ENCODE results near the gene HCN1. TPM values are rescaled to one million over a fixed set of nuclear protein-coding genes. Genes with fewer than 3 reads are reported as not detected.

HCN1 gene
- total RNA-seq, 1 experiment from 2014 or later, result not detected

DNA sequence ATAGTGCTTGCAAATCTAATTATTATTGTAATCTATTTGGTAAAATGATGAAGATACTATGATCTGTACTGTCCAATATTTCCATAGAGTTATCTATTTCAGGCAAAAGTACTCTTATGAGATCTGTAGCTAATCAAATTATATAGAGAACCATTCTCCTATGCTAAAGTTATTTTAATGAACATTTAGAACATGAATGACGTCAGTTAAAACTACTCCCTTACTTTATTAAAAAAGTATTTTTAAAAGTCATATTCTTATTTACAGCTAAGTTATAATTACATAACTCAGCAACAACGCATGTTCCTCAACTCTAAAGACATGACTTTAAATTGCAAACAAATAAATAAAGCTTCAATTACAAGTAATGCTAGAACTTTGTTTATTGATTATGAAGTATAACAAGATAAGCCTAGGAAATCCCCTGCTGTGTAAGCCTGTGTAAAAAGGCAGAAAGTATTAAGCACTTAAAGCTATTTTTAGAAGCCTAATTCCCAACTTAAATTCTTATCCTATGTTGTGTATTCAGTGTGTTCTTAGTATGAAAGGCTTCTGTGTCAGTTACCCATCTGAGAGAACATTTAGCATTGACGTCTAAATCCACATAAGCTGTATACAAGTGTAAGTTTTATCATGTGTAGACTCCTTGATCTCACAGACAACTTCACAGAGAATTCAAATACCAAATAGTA lies 285.7 kb downstream of the HCN1 start:
- Histone ChIP-seq H3K4me3 (ENCODE audit: low read length) (no peak overlapping the region), H3K4me2 (ENCODE audit: low read depth, low read length, poor library complexity, severe bottlenecking) (no peak overlapping the region), H3K27me3 (ENCODE audit: low read length) (no peaks in the 10 kb centered on the region), H3K4me1 (ENCODE audit: low read length) (no peaks in the 10 kb centered on the region), H3K9me2 (replicated peaks; ENCODE audit: insufficient read depth, low read length) (no peaks in the 10 kb centered on the region), H4K20me1 (ENCODE audit: insufficient read depth, low read depth, low read length) (no peaks in the 10 kb centered on the region), H3K9ac (ENCODE audit: low read length) (no peak overlapping the region), H3K9me3 (ENCODE audit: low read length) (peaks cover 13% of the 10 kb centered on the region), H3K36me3 (ENCODE audit: insufficient read depth, low read length) (no peaks in the 10 kb centered on the region), H3K79me2 (ENCODE audit: low read length) (no peaks in the 10 kb centered on the region), H3K27ac (ENCODE audit: low read length) (no peak overlapping the region), H2AFZ (ENCODE audit: low read length) (no peak overlapping the region)
- DNase-seq, result no peak

DNA sequence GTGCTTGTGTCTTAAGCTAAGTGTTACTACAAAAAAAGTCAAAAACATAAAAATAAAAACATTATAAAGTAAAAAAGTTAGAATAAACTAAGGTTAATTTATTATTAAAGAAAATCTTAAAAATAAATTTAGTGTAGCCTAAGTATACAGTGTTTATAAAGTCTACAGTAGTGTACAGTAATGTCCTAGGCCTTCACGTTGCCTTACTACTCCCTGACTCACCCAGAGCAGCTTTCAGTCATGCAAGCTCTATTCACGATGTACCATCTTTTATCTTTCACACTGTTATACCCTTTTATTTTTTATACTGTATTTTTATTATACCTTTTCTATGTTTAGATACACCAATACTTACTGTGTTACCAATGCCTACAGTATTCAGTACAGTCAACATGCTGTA lies 288.1 kb downstream of the HCN1 start:
- H3K4me3 ChIP-seq (ENCODE audit: low read length), result no peak overlapping the region
- no peak overlapping the region for H3K4me2 ChIP-seq (ENCODE audit: low read depth, low read length, poor library complexity, severe bottlenecking)
- no peak overlapping the region for H3K9ac ChIP-seq (ENCODE audit: low read length)
- no peaks in the 10 kb centered on the region for H3K27me3 ChIP-seq (ENCODE audit: low read length)
- peaks cover 6% of the 10 kb centered on the region for H3K9me3 ChIP-seq (ENCODE audit: low read length)
- DNase-seq, result no peak
- H3K36me3 ChIP-seq (ENCODE audit: insufficient read depth, low read length), result no peaks in the 10 kb centered on the region
- H4K20me1 ChIP-seq (ENCODE audit: insufficient read depth, low read depth, low read length), result no peaks in the 10 kb centered on the region
- no peak overlapping the region for H2AFZ ChIP-seq (ENCODE audit: low read length)
- H3K4me1 ChIP-seq (ENCODE audit: low read length), result no peaks in the 10 kb centered on the region
- H3K9me2 ChIP-seq (replicated peaks; ENCODE audit: insufficient read depth, low read length), result no peaks in the 10 kb centered on the region
- no peak overlapping the region for H3K27ac ChIP-seq (ENCODE audit: low read length)
- H3K79me2 ChIP-seq (ENCODE audit: low read length), result no peaks in the 10 kb centered on the region

DNA sequence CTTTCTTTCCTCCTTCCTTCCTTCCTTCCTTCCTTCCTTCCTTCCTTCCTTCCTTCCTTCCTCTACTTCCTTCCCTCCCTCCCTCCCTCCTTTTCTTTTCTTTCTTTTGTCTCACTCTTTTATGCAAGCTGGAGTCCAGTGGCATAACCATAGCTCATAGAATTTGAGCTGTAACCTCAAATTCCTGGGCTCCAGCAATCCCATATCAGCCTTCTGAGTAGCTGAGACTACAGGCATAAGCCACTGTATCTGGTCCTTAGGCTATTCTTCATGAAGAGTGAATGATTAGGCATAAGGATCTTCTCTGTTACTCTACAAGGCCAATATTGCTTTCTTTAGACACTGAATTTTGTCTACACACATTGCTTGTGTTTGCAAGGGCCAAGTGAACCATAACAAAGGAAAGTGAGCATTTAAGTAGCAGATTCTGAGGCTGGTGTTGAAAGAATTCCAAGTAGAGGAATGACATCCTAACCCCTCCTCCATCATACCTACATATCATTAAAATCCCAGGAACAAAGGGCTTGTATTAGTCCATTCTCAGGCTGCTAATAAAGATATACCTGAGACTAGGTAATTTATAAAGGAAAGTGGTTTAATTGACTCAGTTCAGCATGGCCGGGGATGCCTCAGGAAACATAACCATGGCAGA lies 293.2 kb downstream of the HCN1 start:
- H3K27ac ChIP-seq (ENCODE audit: low read length), result no peak overlapping the region
- H3K79me2 ChIP-seq (ENCODE audit: low read length), result no peaks in the 10 kb centered on the region
- peaks cover 8% of the 10 kb centered on the region for H3K9me3 ChIP-seq (ENCODE audit: low read length)
- H3K9ac ChIP-seq (ENCODE audit: low read length), result no peak overlapping the region
- H3K27me3 ChIP-seq (ENCODE audit: low read length), result no peaks in the 10 kb centered on the region
- no peaks in the 10 kb centered on the region for H3K4me1 ChIP-seq (ENCODE audit: low read length)
- H2AFZ ChIP-seq (ENCODE audit: low read length), result no peak overlapping the region
- H3K4me3 ChIP-seq (ENCODE audit: low read length), result no peak overlapping the region
- no peak for DNase-seq
- H3K36me3 ChIP-seq (ENCODE audit: insufficient read depth, low read length), result no peaks in the 10 kb centered on the region
- H3K4me2 ChIP-seq (ENCODE audit: low read depth, low read length, poor library complexity, severe bottlenecking), result no peak overlapping the region
- H4K20me1 ChIP-seq (ENCODE audit: insufficient read depth, low read depth, low read length), result no peaks in the 10 kb centered on the region
- no peaks in the 10 kb centered on the region for H3K9me2 ChIP-seq (replicated peaks; ENCODE audit: insufficient read depth, low read length)

DNA sequence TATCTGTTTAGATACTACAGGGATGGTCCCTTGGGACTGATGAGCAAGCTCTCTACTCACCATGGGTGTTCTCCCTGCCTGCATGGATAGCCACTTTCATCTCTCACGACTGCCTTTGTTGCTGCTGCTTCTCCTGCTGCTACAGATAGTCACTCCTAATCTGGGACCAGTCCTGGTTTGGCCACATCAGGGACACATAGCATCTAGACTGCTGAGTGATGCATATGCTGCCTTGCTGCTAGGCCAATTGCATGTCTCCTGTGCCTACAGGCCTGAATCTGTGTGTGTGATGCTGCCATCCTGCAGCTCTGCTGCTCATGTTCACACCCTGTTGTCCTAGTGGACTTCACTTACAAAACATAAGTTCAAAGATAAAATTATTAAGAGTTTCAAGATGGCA lies 297.1 kb downstream of the HCN1 start:
- Histone ChIP-seq H3K9ac (ENCODE audit: low read length) (no peak overlapping the region), H4K20me1 (ENCODE audit: insufficient read depth, low read depth, low read length) (no peaks in the 10 kb centered on the region), H3K4me1 (ENCODE audit: low read length) (no peaks in the 10 kb centered on the region), H3K36me3 (ENCODE audit: insufficient read depth, low read length) (no peaks in the 10 kb centered on the region), H3K79me2 (ENCODE audit: low read length) (no peaks in the 10 kb centered on the region), H3K4me3 (ENCODE audit: low read length) (no peak overlapping the region), H2AFZ (ENCODE audit: low read length) (no peak overlapping the region), H3K9me3 (ENCODE audit: low read length) (peaks cover 12% of the 10 kb centered on the region), H3K27ac (ENCODE audit: low read length) (no peak overlapping the region), H3K9me2 (replicated peaks; ENCODE audit: insufficient read depth, low read length) (no peaks in the 10 kb centered on the region), H3K27me3 (ENCODE audit: low read length) (no peaks in the 10 kb centered on the region), H3K4me2 (ENCODE audit: low read depth, low read length, poor library complexity, severe bottlenecking) (no peak overlapping the region)
- no peak for DNase-seq

DNA sequence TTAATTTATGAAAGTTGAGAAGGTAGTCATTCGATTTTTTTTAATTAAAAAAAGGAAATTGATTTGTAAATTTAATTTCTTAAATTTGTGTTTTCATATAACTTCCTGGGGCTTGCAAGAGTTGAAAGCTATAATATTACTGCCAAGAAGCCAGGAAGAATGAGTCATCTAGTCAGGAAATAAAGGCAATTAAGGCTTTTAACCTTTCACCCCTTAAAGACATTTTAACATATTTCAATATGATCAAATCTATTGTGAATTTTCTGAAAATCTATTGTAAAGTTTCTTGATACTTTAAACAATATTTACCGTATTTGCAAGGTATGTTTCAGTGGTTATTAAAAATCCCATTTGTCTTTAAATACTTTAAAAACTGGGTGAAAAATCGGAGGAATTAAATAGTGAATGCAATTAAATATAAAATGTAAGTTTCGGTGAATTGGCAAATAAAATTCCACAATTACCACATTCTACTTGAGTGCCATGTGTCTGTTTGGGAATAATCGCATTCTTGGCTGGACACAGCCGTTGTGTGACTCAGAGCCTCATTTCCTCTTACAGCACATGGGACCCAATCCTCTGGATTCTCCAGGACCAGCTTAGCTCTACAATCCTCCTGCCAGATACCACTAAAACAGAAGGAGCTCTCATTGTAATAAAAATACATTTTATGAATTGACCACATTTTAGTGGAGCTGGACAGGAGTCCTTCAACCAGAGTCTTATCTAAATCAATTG lies 310.7 kb downstream of the HCN1 start:
- H2AFZ ChIP-seq (ENCODE audit: low read length), result no peak overlapping the region
- H3K4me3 ChIP-seq (ENCODE audit: low read length), result no peak overlapping the region
- H3K27me3 ChIP-seq (ENCODE audit: low read length), result no peaks in the 10 kb centered on the region
- no peak for DNase-seq
- H3K9ac ChIP-seq (ENCODE audit: low read length), result no peak overlapping the region
- no peaks in the 10 kb centered on the region for H4K20me1 ChIP-seq (ENCODE audit: insufficient read depth, low read depth, low read length)
- no peak overlapping the region for H3K4me2 ChIP-seq (ENCODE audit: low read depth, low read length, poor library complexity, severe bottlenecking)
- H3K9me2 ChIP-seq (replicated peaks; ENCODE audit: insufficient read depth, low read length), result no peaks in the 10 kb centered on the region
- peaks cover 31% of the 10 kb centered on the region for H3K9me3 ChIP-seq (ENCODE audit: low read length)
- no peaks in the 10 kb centered on the region for H3K36me3 ChIP-seq (ENCODE audit: insufficient read depth, low read length)
- no peak overlapping the region for H3K27ac ChIP-seq (ENCODE audit: low read length)
- H3K4me1 ChIP-seq (ENCODE audit: low read length), result no peaks in the 10 kb centered on the region
- no peaks in the 10 kb centered on the region for H3K79me2 ChIP-seq (ENCODE audit: low read length)

DNA sequence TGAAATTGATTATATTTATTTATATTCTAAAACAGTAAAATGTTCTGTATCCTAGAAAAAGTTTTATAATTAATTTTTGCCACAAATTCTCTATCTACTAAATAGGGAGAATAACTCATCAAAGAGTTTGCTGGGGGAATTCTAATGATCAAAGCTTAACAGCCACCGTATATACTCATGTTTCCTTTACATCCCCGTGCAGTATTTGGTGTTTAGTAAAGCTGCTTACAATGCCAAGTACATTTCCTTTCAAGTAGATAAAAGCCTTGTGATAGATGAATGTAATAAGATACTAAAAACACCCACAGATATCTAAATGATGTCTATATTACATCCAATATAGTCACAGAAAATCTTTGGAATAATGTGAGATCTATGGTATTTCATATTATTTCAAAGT lies 312.2 kb downstream of the HCN1 start:
- Histone ChIP-seq H3K9me2 (replicated peaks; ENCODE audit: insufficient read depth, low read length) (no peaks in the 10 kb centered on the region), H2AFZ (ENCODE audit: low read length) (no peak overlapping the region), H3K4me3 (ENCODE audit: low read length) (no peak overlapping the region), H3K9me3 (ENCODE audit: low read length) (peaks cover 28% of the 10 kb centered on the region), H4K20me1 (ENCODE audit: insufficient read depth, low read depth, low read length) (no peaks in the 10 kb centered on the region), H3K36me3 (ENCODE audit: insufficient read depth, low read length) (no peaks in the 10 kb centered on the region), H3K4me2 (ENCODE audit: low read depth, low read length, poor library complexity, severe bottlenecking) (no peak overlapping the region), H3K79me2 (ENCODE audit: low read length) (no peaks in the 10 kb centered on the region), H3K27ac (ENCODE audit: low read length) (no peak overlapping the region), H3K4me1 (ENCODE audit: low read length) (no peaks in the 10 kb centered on the region), H3K27me3 (ENCODE audit: low read length) (no peaks in the 10 kb centered on the region), H3K9ac (ENCODE audit: low read length) (no peak overlapping the region)
- DNase-seq, result no peak

DNA sequence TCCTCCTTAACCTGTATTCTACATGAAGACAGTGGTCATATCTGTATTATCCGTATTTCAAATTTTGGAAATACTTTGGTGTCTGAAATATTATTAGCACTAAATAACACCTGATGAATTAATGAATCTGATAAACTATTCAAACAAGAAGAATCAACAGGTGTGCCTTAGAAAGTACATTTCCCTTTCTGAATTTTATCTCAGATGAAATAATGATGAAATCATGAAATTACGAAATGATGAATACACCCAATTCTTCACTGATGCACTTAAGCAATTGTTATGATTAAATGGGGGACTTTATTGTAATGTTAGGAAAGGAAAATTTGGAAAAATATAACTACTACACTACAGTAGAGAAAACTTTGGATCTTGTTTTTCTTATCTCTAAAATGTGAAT lies 313.6 kb downstream of the HCN1 start:
- H3K9me2 ChIP-seq (replicated peaks; ENCODE audit: insufficient read depth, low read length), result no peaks in the 10 kb centered on the region
- H3K79me2 ChIP-seq (ENCODE audit: low read length), result no peaks in the 10 kb centered on the region

DNA sequence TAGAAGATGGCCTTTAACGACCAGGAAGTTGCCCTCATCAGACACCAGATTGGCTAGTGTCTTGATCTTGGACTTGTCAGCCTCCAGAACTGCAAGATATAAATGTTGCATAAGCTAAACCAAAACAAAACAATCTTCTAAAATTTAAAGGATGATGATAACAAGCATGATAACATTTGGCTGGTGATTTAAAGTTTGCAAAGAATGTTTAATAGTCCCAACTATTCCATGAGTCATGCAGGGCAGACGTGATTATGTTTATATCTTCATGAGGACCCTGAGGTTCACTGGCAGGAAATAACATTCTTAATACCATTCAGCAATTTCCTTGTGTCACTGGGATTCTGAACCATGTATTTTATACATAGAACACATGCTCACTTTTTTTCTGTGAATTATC lies 319.8 kb downstream of the HCN1 start:
- no peaks in the 10 kb centered on the region for H3K4me1 ChIP-seq (ENCODE audit: low read length)
- no peaks in the 10 kb centered on the region for H3K36me3 ChIP-seq (ENCODE audit: insufficient read depth, low read length)
- no peak overlapping the region for H2AFZ ChIP-seq (ENCODE audit: low read length)
- H3K79me2 ChIP-seq (ENCODE audit: low read length), result no peaks in the 10 kb centered on the region
- no peak overlapping the region for H3K27ac ChIP-seq (ENCODE audit: low read length)
- H3K4me3 ChIP-seq (ENCODE audit: low read length), result no peak overlapping the region
- no peak for DNase-seq
- no peaks in the 10 kb centered on the region for H3K9me2 ChIP-seq (replicated peaks; ENCODE audit: insufficient read depth, low read length)
- H4K20me1 ChIP-seq (ENCODE audit: insufficient read depth, low read depth, low read length), result no peaks in the 10 kb centered on the region
- no peaks in the 10 kb centered on the region for H3K27me3 ChIP-seq (ENCODE audit: low read length)
- no peak overlapping the region for H3K4me2 ChIP-seq (ENCODE audit: low read depth, low read length, poor library complexity, severe bottlenecking)
- peaks cover 18% of the 10 kb centered on the region; the same call in 1 of the 2 replicates for H3K9me3 ChIP-seq (ENCODE audit: low read length)
- no peak overlapping the region for H3K9ac ChIP-seq (ENCODE audit: low read length)

More for the DNA sequence above, 313.6 kb downstream of the HCN1 start:
- no peak overlapping the region for H3K4me3 ChIP-seq (ENCODE audit: low read length)
- no peak overlapping the region for H3K9ac ChIP-seq (ENCODE audit: low read length)
- peaks cover 29% of the 10 kb centered on the region for H3K9me3 ChIP-seq (ENCODE audit: low read length)
- H3K4me2 ChIP-seq (ENCODE audit: low read depth, low read length, poor library complexity, severe bottlenecking), result no peak overlapping the region
- H3K27ac ChIP-seq (ENCODE audit: low read length), result no peak overlapping the region
- H3K27me3 ChIP-seq (ENCODE audit: low read length), result no peaks in the 10 kb centered on the region
- no peak overlapping the region for H2AFZ ChIP-seq (ENCODE audit: low read length)
- H3K4me1 ChIP-seq (ENCODE audit: low read length), result no peaks in the 10 kb centered on the region
- no peak for DNase-seq
- no peaks in the 10 kb centered on the region for H4K20me1 ChIP-seq (ENCODE audit: insufficient read depth, low read depth, low read length)
- no peaks in the 10 kb centered on the region for H3K36me3 ChIP-seq (ENCODE audit: insufficient read depth, low read length)

Data from Karpas-422 (cell line).